ENCODE measurements around the gene PTF1A.
A peak's percentile ranks its signal among the peaks of the same experiment; 100 is the strongest.

Gene PTF1A

GRCh38 chr10:23151071-23151470 is 41.0 kb upstream of the PTF1A start:
- TF ChIP-seq CTBP1 (IDR thresholded peaks at IDR 0.05; ENCODE audit: borderline replicate concordance) = no peak
- TF ChIP-seq TARDBP (IDR thresholded peaks at IDR 0.05) = no peak
- TF ChIP-seq SUZ12 (IDR thresholded peaks at IDR 0.05) = no peak
- TF ChIP-seq BHLHE40 (IDR thresholded peaks at IDR 0.05; ENCODE audit: borderline replicate concordance) = no peak
- TF ChIP-seq ZNF384 (IDR thresholded peaks at IDR 0.05) = no peak
- TF ChIP-seq FOXA1 (IDR thresholded peaks at IDR 0.05) = no peak
- TF ChIP-seq NFRKB (IDR thresholded peaks at IDR 0.05) = no peak
- TF ChIP-seq SP1 (IDR thresholded peaks at IDR 0.05) = no peak
- TF ChIP-seq FOXK2 (IDR thresholded peaks at IDR 0.05) = no peak
- POLR2A ChIA-PET = no interaction called here
- CTCF ChIA-PET = no interaction called here
- DNase-seq (ENCODE audit: extremely low spot score) = no peak

DNA sequence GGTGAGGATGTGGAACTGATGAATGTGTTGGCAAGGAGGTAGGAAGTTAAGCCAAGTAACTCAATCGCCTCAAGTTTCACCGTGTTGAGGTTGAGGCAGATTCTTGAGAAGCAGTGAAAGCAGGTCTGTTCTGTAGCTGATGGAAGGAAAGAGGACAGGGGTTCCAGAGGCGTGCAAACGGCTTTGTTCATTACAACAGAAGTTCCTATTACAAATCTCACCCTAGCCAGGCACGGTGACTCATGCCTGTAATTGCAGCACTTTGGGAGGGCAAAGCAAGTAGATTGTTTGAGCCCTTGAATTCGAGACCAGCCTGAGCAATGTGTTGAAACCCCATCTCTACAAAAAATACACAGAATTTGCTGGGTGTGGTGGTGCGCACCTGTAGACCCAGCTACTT is 36.9 kb upstream of the PTF1A start:
- TF ChIP-seq L3MBTL2 (conservative IDR thresholded peaks at IDR 0.05) (no peak), ELF4 (IDR thresholded peaks at IDR 0.05) (no peak), SP1 (IDR thresholded peaks at IDR 0.05) (no peak), CTBP1 (IDR thresholded peaks at IDR 0.05; ENCODE audit: borderline replicate concordance) (no peak), BHLHE40 (IDR thresholded peaks at IDR 0.05; ENCODE audit: borderline replicate concordance) (no peak), LEF1 (IDR thresholded peaks at IDR 0.05; ENCODE audit: borderline replicate concordance) (no peak), NFRKB (IDR thresholded peaks at IDR 0.05) (no peak), HDGF (IDR thresholded peaks at IDR 0.05; ENCODE audit: borderline replicate concordance) (no peak), ARNT (IDR thresholded peaks at IDR 0.05) (no peak), FOXA1 (IDR thresholded peaks at IDR 0.05) (no peak), FOXK2 (IDR thresholded peaks at IDR 0.05) (no peak)
- ChIA-PET POLR2A (no interaction called here), CTCF (interaction anchor here (0.9 kb wide), 1 partner anchor 134 kb away, joined by 3 read pairs; no protein-coding TSS in a partner anchor)
- DNase-seq (ENCODE audit: extremely low spot score) = no peak

GRCh38 chr10:23156447-23157150 is 35.5 kb upstream of the PTF1A start:
- no peak for TF ChIP-seq FOXM1 (IDR thresholded peaks at IDR 0.05; ENCODE audit: borderline replicate concordance)
- ChIA-PET CTCF (interaction anchor here (0.5 to 5.4 kb wide), 3 partner anchors 136 to 546 kb away, joined by 3 to 58 read pairs (median 3); no protein-coding TSS in a partner anchor), POLR2A (no interaction called here)
- no peak for DNase-seq (ENCODE audit: extremely low spot score)

DNA sequence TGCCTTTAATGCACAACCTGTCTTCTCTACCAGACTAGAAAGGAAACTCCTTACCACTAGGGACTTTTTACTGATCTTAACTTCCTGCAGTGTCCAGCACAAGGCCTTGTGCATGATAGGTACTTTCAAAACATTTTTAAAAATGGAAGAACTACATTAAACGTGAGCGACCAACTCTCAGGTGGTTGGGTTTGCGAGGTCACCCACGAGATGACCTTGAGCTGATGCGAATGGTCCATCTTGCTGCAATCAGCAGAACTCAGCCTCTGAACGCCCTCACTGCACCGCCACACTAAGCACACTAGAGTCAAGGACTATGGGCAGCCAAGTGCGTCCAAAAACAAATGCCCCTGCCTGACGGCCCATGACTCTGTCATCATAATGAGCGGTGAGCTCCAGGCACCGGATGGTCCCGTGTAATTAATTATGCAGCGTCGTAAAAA is 34.9 kb upstream of the PTF1A start:
- CTCF ChIA-PET = interaction anchor here (0.5 to 5.4 kb wide), 5 partner anchors 11 to 1164 kb away, joined by 3 to 58 read pairs (median 4); no protein-coding TSS in a partner anchor

GRCh38 chr10:23157691-23158369 is 34.3 kb upstream of the PTF1A start:
- CTCF ChIA-PET = interaction anchor here (0.6 to 5.4 kb wide), 11 partner anchors 11 to 1360 kb away, joined by 3 to 58 read pairs (median 4); no protein-coding TSS in a partner anchor
- POLR2A ChIA-PET = no interaction called here
- DNase-seq (ENCODE audit: extremely low spot score) = peak; percentile 57
- TF ChIP-seq TARDBP (IDR thresholded peaks at IDR 0.05) = no peak

More for the DNA sequence above, 34.9 kb upstream of the PTF1A start:
- POLR2A ChIA-PET = no interaction called here
- no peak for TF ChIP-seq HDGF (IDR thresholded peaks at IDR 0.05; ENCODE audit: borderline replicate concordance)
- TF ChIP-seq LEF1 (IDR thresholded peaks at IDR 0.05; ENCODE audit: borderline replicate concordance) = no peak
- TF ChIP-seq ZNF384 (IDR thresholded peaks at IDR 0.05) = no peak
- TF ChIP-seq CTBP1 (IDR thresholded peaks at IDR 0.05; ENCODE audit: borderline replicate concordance) = no peak
- TF ChIP-seq ARNT (IDR thresholded peaks at IDR 0.05) = no peak
- no peak for TF ChIP-seq L3MBTL2 (conservative IDR thresholded peaks at IDR 0.05)
- no peak for TF ChIP-seq SUZ12 (IDR thresholded peaks at IDR 0.05)
- no peak for TF ChIP-seq BHLHE40 (IDR thresholded peaks at IDR 0.05; ENCODE audit: borderline replicate concordance)
- no peak for TF ChIP-seq NFRKB (IDR thresholded peaks at IDR 0.05)
- TF ChIP-seq TARDBP (IDR thresholded peaks at IDR 0.05) = no peak
- TF ChIP-seq PKNOX1 (IDR thresholded peaks at IDR 0.05) = no peak
- no peak for TF ChIP-seq SP1 (IDR thresholded peaks at IDR 0.05)
- TF ChIP-seq FOXK2 (IDR thresholded peaks at IDR 0.05) = no peak
- TF ChIP-seq FOXM1 (IDR thresholded peaks at IDR 0.05; ENCODE audit: borderline replicate concordance) = no peak
- TF ChIP-seq FOXA1 (IDR thresholded peaks at IDR 0.05) = no peak
- no peak for TF ChIP-seq ELF4 (IDR thresholded peaks at IDR 0.05)
- DNase-seq (ENCODE audit: extremely low spot score) = no peak

- peak; percentile 71 for DNase-seq (ENCODE audit: extremely low spot score)
- ChIA-PET POLR2A (no interaction called here), CTCF (interaction anchor here (0.6 to 5.4 kb wide), 11 partner anchors 10 to 1359 kb away, joined by 3 to 58 read pairs (median 3); no protein-coding TSS in a partner anchor)
- TF ChIP-seq FOXK2 (IDR thresholded peaks at IDR 0.05) (no peak), PKNOX1 (IDR thresholded peaks at IDR 0.05) (peak; percentile 51)
Measured at GRCh38 chr10:23158370-23158769, 33.7 kb upstream of the PTF1A start.

- TF ChIP-seq PKNOX1 (IDR thresholded peaks at IDR 0.05) (no peak), SUZ12 (IDR thresholded peaks at IDR 0.05) (no peak), L3MBTL2 (conservative IDR thresholded peaks at IDR 0.05) (peak; percentile 25; the same call in 1 of the 2 replicates), HDGF (IDR thresholded peaks at IDR 0.05; ENCODE audit: borderline replicate concordance) (no peak), CTBP1 (IDR thresholded peaks at IDR 0.05; ENCODE audit: borderline replicate concordance) (no peak), LEF1 (IDR thresholded peaks at IDR 0.05; ENCODE audit: borderline replicate concordance) (no peak)
- ChIA-PET CTCF (no interaction called here), POLR2A (no interaction called here)
- peak; percentile 62 for DNase-seq (ENCODE audit: extremely low spot score)
Measured at GRCh38 chr10:23171232-23171876, 20.8 kb upstream of the PTF1A start.

Measured in HEK293T (cell line).